Right ventricle myocardium superior (tissue), 1 donor: ENCODE measurements around the gene CFAP20DC. TPM values are rescaled to one million over a fixed set of nuclear protein-coding genes. Genes with fewer than 3 reads are reported as not detected.
"Not testable (repeated sequence)": the region's sequence is repeated elsewhere in the genome, so short reads cannot be mapped to it uniquely, and the experiment has no call there.

Source experiments
- ATAC-seq: fragments of 200-7000 bp; cut with Tn5 transposase; one replicate; pipeline ENCODE4 v1.9.1; 2020; ENCODE audit warnings: mild to moderate bottlenecking; ENCODE audit not compliant: poor library complexity
- DNase-seq: peaks from one replicate; pipeline ENCODE4 v3.0.0-alpha.2; 2020
- intact Hi-C: fragments of 100-400 bp; cut with DNase I; formaldehyde crosslinking; loops from one replicate; pipeline ENCODE4 v1.11.2; 2022
- total RNA-seq: library from RNA; stranded (reverse); fragmentation: NEBNext Ultra II Directional; extraction: Animal tissue kit (Norgen Biotek cat#: 25700); gene quantifications from one replicate; pipeline ENCODE4 v1.2.1, GENCODE V29; 2021
- donor health status: DM: no; HTN: yes; CAD: no; lungs with severe emphysema.

Gene CFAP20DC
- total RNA-seq, 1 donor from 2014 or later = 0.22 TPM

DNA sequence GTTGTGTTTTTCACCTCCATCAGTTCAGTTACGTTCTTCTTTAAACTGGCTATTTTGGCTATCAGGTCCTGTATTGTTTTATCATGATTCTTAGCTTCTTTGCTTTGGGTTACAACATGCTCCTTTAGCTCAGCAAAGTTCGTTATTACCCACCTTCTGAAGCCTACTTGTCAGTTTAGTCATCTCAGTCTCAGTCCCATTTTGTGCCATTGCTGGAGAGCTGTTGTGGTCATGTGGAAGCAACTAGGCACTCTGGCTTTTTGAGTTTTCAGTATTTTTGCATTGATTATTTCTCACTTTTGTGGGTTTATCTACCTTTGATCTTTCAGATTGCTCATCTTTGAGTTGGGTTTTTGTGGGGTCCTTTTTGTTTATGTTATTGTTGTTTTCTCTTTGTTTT lies 151.3 kb downstream of the CFAP20DC start:
- intact Hi-C loops = no loop called here
- DNase-seq = no peak
- ATAC-seq = no peak

DNA sequence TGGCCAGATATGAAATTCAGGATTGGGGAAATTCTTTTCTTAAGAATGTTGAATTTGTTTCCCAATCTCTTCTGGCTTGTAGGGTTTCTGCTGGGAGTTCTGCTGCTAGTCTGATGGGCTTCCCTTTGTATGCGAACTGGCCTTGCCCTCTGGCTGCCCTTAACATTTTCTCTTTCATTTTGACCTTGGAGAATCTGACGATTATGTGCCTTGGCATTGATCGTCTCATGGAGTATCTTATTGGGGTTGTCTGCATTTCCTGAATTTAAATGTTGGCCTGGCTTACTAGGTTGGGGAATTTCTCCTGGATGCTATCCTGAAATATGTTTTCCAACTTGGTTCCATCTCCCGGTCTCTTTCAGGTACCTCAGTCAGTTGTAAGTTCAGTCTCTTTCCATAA lies 152.2 kb downstream of the CFAP20DC start:
- ATAC-seq (no peak), DNase-seq (no peak)
- intact Hi-C loops = no loop called here

- intact Hi-C loops = not testable (repeated sequence)
Measured at GRCh38 chr3:58895678-58896077, 154.1 kb downstream of the CFAP20DC start.

DNA sequence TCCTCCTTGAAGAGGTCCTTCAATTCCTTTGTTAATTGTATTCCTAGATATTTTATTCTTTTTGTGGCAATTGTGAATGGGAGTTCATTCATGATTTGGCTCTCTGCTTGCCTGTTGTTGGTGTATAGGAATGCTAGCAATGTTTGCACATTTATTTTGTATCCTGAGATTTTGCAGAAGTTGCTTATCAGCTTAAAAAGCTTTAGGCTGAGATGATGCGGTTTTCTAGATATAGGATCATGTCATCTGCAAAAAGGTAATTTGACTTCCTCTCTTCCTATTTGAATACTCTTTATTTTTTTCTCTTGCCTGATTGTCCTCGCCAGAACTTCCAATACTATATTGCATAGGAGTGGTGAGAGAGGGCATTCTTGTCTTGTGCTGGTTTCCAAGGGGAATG lies 157.3 kb downstream of the CFAP20DC start:
- DNase-seq, ATAC-seq, intact Hi-C loops: not testable (repeated sequence)

More at GRCh38 chr3:58895678-58896077, 154.1 kb downstream of the CFAP20DC start:
- not testable (repeated sequence) for DNase-seq, ATAC-seq

GRCh38 chr3:58888087-58888486 lies 161.7 kb downstream of the CFAP20DC start:
- intact Hi-C loops = no loop called here
- no peak for ATAC-seq
- no peak for DNase-seq

DNA sequence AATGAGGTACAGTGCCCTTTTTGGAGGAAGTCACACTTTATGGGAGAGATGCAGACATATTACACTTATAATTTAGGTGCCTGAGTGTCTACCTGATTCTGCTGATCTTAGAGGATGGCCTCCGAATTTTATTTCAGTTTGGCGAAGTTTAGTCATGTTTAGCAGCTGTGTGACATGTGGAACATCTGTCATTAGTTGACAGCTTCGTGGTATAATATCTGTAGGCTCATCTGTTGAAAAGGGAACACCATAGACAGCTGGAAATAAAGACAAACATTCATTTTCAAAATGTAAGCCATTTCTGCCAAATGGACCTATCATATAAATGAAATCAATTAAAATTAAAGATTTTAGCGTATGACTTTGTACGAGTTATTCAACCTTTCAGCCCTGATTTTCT lies 165.4 kb downstream of the CFAP20DC start:
- ATAC-seq (no peak), DNase-seq (no peak)
- intact Hi-C loops = no loop called here

- no peak for ATAC-seq
- intact Hi-C loops = no loop called here
- DNase-seq = no peak
Measured at GRCh38 chr3:58880182-58880581, 169.6 kb downstream of the CFAP20DC start.

GRCh38 chr3:58874795-58875194 lies 175.0 kb downstream of the CFAP20DC start:
- intact Hi-C loops = no loop called here
- no peak for ATAC-seq
- no peak for DNase-seq

GRCh38 chr3:58874248-58874741 lies 175.5 kb downstream of the CFAP20DC start:
- ATAC-seq (no peak), DNase-seq (no peak)
- intact Hi-C loops = no loop called here

- intact Hi-C loops = no loop called here
- DNase-seq (no peak), ATAC-seq (no peak)
Measured at GRCh38 chr3:58868097-58868779, 181.6 kb downstream of the CFAP20DC start.

DNA sequence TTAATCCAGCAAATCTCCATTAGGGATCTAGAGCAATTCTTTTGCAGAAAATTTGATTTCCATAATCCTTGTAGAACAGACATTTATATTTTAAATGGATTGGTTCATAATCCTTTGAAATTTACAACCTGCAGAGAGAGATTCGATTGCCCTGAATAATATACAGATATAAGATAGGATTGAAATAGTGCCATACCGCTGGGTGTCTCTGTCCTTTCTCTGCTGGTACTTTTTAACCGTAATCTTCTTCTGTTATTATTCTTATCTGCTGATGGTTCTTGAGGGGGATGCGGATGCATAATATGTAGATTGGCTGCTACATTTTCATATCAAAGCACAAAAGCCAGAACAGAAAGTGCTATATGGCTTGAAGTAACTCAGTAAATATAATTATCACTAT lies 182.2 kb downstream of the CFAP20DC start:
- ATAC-seq = no peak
- intact Hi-C loops = no loop called here
- no peak for DNase-seq

GRCh38 chr3:58866079-58866478 lies 183.7 kb downstream of the CFAP20DC start:
- intact Hi-C loops = no loop called here
- ATAC-seq (no peak), DNase-seq (no peak)

DNA sequence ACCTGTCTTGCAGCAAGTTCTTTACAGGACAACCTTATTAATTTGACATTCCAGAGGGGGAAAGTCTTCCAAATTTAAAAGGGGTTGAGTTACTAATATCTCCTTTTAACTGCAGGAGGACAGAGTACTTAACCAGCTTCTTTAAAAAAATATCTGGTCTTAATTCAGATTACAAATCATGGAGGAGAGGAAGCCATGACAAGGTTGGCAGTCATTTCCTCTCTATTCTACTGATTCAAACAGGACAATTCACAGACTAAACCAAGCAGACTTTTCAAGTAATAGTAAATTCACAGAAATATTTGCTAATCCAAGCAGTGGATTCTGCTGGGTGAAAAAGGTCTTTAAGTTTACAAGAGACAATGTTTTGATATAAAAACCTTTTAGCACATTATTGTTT lies 185.3 kb downstream of the CFAP20DC start:
- DNase-seq (no peak), ATAC-seq (no peak)
- intact Hi-C loops = no loop called here

DNA sequence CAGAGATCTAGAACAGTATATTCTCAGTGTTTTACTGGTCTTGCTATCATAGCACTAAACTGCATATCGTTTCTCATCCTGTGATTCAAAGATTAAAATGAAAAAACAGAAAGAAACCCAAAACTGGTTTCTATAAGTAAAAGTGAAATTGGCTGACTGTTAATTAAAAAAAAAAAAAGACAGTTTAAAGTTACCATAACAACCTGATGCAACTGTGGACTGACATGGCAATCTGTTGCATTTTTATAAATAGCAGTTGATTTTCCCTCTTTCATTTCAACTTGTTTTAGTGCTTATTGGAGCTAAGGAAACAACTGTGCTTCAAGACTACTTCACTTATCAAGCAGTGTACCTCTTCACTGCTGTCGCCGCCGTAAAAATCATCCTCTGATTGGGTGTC lies 186.6 kb downstream of the CFAP20DC start:
- DNase-seq = no peak
- intact Hi-C loops = no loop called here
- ATAC-seq = no peak

DNA sequence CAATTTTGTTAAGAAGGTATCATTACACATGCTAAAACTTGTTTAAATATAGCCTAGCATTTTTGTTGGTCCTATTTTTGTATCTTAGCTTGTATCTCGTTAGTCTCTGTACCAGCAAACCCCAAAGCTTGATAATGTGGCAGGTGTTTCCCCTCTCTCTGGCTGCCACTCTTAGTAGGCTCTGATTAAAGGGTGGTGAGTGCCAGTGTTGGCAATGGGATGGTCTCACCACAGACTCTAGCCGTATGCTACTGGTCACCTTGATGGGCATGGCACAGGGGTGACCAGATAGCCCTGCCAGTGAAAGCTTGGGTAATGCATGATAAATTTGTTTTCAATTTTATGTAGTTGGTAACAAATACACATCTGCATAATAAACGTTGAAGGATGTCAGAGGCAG lies 188.3 kb downstream of the CFAP20DC start:
- ATAC-seq (no peak), DNase-seq (no peak)
- intact Hi-C loops = no loop called here

GRCh38 chr3:58858126-58858525 lies 191.7 kb downstream of the CFAP20DC start:
- no peak for ATAC-seq
- intact Hi-C loops = no loop called here
- DNase-seq = no peak

- intact Hi-C loops = no loop called here
- no peak for DNase-seq
- no peak for ATAC-seq
Measured at GRCh38 chr3:58857402-58857801, 192.4 kb downstream of the CFAP20DC start.

DNA sequence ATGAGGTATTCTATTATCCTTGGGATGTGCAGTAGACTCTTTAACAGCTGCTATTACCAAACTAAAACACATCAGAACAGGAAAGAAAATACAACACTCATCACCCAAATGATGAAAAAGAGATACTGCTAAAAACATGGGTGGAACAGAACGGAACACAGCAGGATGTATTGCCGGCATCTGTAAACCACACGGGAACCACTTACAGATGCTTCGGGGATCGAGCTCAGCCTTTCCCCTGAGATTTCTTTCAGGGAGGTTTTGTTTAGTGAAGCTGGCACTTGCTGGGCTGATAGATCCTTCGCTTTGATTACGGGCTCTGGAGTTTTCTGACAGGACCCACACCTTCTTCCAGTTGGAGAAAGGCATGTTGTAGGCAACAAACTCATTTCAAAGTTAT lies 201.0 kb downstream of the CFAP20DC start:
- DNase-seq (no peak), ATAC-seq (no peak)
- intact Hi-C loops = no loop called here

DNA sequence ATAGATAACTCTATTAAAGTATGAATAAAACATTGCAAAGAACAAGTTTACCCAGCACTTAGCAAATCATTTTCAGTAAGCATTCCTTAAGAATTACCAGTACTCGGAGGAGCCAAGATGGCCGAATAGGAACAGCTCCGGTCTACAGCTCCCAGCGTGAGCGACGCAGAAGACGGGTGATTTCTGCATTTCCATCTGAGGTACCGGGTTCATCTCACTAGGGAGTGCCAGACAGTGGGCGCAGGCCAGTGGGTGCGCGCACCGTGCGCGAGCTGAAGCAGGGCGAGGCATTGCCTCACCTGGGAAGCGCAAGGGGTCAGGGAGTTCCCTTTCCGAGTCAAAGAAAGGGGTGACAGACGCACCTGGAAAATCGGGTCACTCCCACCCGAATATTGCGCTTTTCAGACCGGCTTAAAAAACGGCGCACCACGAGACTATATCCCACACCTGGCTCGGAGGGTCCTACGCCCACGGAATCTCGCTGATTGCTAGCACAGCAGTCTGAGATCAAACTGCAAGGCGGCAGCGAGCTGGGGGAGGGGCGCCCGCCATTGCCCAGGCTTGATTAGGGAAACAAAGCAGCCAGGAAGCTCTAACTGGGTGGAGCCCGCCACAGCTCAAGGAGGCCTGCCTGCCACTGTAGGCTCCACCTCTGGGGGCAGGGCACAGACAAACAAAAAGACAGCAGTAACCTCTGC lies 207.6 kb downstream of the CFAP20DC start:
- ATAC-seq, intact Hi-C loops, DNase-seq: not testable (repeated sequence)

- intact Hi-C loops = no loop called here
- ATAC-seq (no peak), DNase-seq (no peak)
Measured at GRCh38 chr3:58840949-58841348, 208.9 kb downstream of the CFAP20DC start.
